GM23248 (cell line): ENCODE data around the gene PRKD1. TPM values are rescaled to one million over a fixed set of nuclear protein-coding genes. Genes with fewer than 3 reads are reported as not detected.

Experiments
- DNase-seq: peaks from one replicate; pipeline ENCODE4 v3.0.0-alpha.2; 2015
- H2AFZ ChIP-seq: fragments of 200-600 bp; sonication (generic); 2 replicates; pipeline ENCODE4 v1.6.1; 2016; ENCODE audit warnings: antibody characterized with exemption
- H3F3A ChIP-seq: fragments of 200-600 bp; sonication (generic); 2 replicates; pipeline ENCODE4 v1.6.1; 2016; ENCODE audit warnings: mild to moderate bottlenecking, antibody characterized with exemption, mixed run types; ENCODE audit not compliant: insufficient read depth
- H3K27ac ChIP-seq: fragments of 200-600 bp; sonication (generic); 2 replicates; pipeline ENCODE4 v1.5.1; 2016; ENCODE audit warnings: mild to moderate bottlenecking
- H3K27me3 ChIP-seq: fragments of 200-600 bp; sonication (generic); replicated peaks from 2 replicates; pipeline ENCODE4 v1.6.1; 2016; ENCODE audit warnings: mild to moderate bottlenecking; ENCODE audit not compliant: insufficient read depth
- H3K36me3 ChIP-seq: fragments of 200-600 bp; sonication (generic); 2 replicates; pipeline ENCODE4 v1.6.1; 2016; ENCODE audit warnings: low read depth, mild to moderate bottlenecking
- H3K4me1 ChIP-seq: fragments of 200-600 bp; sonication (generic); 2 replicates; pipeline ENCODE4 v1.6.1; 2016; ENCODE audit warnings: mild to moderate bottlenecking; ENCODE audit not compliant: insufficient read depth
- H3K4me2 ChIP-seq: fragments of 200-600 bp; sonication (generic); one replicate; pipeline ENCODE4 v1.6.1; 2016; ENCODE audit warnings: mild to moderate bottlenecking; ENCODE audit not compliant: unreplicated experiment
- H3K4me3 ChIP-seq: fragments of 200-600 bp; sonication (generic); 2 replicates; pipeline ENCODE4 v1.5.1; 2016; ENCODE audit warnings: mild to moderate bottlenecking
- H3K79me2 ChIP-seq: fragments of 200-600 bp; sonication (generic); 2 replicates; pipeline ENCODE4 v1.6.1; 2016; ENCODE audit warnings: mild to moderate bottlenecking; ENCODE audit not compliant: insufficient read depth
- H3K9ac ChIP-seq: fragments of 200-600 bp; sonication (generic); 2 replicates; pipeline ENCODE4 v1.6.1; 2016; ENCODE audit warnings: mild to moderate bottlenecking
- H3K9me2 ChIP-seq: fragments of 200-600 bp; sonication (generic); 2 replicates; pipeline ENCODE4 v1.6.1; 2016; ENCODE audit warnings: mixed run types, mild to moderate bottlenecking, moderate library complexity; ENCODE audit not compliant: insufficient read depth
- H3K9me3 ChIP-seq: fragments of 200-600 bp; sonication (generic); one replicate; pipeline ENCODE4 v1.6.1; 2017; ENCODE audit warnings: low read depth
- H4K20me1 ChIP-seq: fragments of 200-600 bp; sonication (generic); 2 replicates; pipeline ENCODE4 v1.6.0; 2016; ENCODE audit not compliant: insufficient read depth
- EZH2 ChIP-seq: fragments of 200-600 bp; sonication (generic); IDR thresholded peaks from 2 replicates; pipeline ENCODE4 v1.6.1; 2018; ENCODE audit warnings: antibody characterized with exemption, mild to moderate bottlenecking; ENCODE audit not compliant: insufficient read depth, poor library complexity, severe bottlenecking
- EZH2phosphoT487 ChIP-seq: fragments of 200-600 bp; sonication (generic); IDR thresholded peaks from 2 replicates; pipeline ENCODE4 v1.6.1; 2018; ENCODE audit warnings: antibody characterized with exemption, moderate library complexity, mild to moderate bottlenecking, low read depth; ENCODE audit not compliant: insufficient read depth
- WGBS, 2 experiments: methylation state at CpG; one replicate each; pipeline ENCODE4 v1.1.6; 2015 to 2017; ENCODE audit warnings: low lambda C conversion rate in 2 of 2, low coverage in 1 of 2; ENCODE audit errors: missing lambda C conversion rate in 2 of 2; 5-methylcytosine and 5-hydroxymethylcytosine counted together
- in situ Hi-C: fragments of 300-500 bp; cut with MboI; formaldehyde crosslinking; loops from 2 replicates; pipeline ENCODE4 v1.15.0; 2020
- polyA plus RNA-seq: library from polyadenylated mRNA; unstranded; fragments of >200 nt; fragmentation: Nextera tagmentation; extraction: Ambion mirVana; gene quantifications from 2 replicates; pipeline ENCODE4 v1.2.1, GENCODE V29; 2016
- total RNA-seq: library from RNA; depleted of rRNA; stranded (reverse); fragments of >200 nt; shearing (Covaris generic); gene quantifications from 2 replicates; pipeline ENCODE4 v1.2.3, GENCODE V29; 2014

The PRKD1 gene
- total and polyA plus RNA-seq, 2 experiments from 2014 or later: 24.2 to 30.7 TPM

- Histone ChIP-seq H3K36me3 (0 out of 2 replicates have a peak, but pooled peaks cover 3% of the 10 kb centered on the region), H3K4me2 (no peak overlapping the region), H3K9ac (no peak overlapping the region), H3F3A (peaks cover 7% of the 10 kb centered on the region; the same call in 1 of the 2 replicates), H3K9me3 (no peaks in the 10 kb centered on the region), H3K27ac (no peak overlapping the region), H3K27me3 (no peaks in the 10 kb centered on the region), H3K4me1 (peaks cover 10% of the 10 kb centered on the region), H4K20me1 (0 out of 2 replicates have a peak, but pooled peaks cover 7% of the 10 kb centered on the region), H3K79me2 (peaks cover 98% of the 10 kb centered on the region), H3K9me2 (no peaks in the 10 kb centered on the region), H2AFZ (no peak overlapping the region), H3K4me3 (no peak overlapping the region)
- no peak for DNase-seq
- 95 to 97% methylated on average over 3 of the region's 3 CpGs for WGBS, 2 experiments
- TF ChIP-seq EZH2: no peak
- TF ChIP-seq EZH2phosphoT487: no peak
- in situ Hi-C loops: no loop called here
Measured at GRCh38 chr14:29911810-29912209, 15.8 kb downstream of the PRKD1 start.

GRCh38 chr14:29908652-29909577 lies 18.7 kb downstream of the PRKD1 start:
- Histone ChIP-seq H3K4me3 (no peak overlapping the region), H3K27ac (no peak overlapping the region), H3K4me2 (no peak overlapping the region), H3K9ac (no peak overlapping the region), H3K4me1 (peaks cover 17% of the 10 kb centered on the region), H4K20me1 (0 out of 2 replicates have a peak, but pooled peaks cover 7% of the 10 kb centered on the region), H3K9me3 (no peaks in the 10 kb centered on the region), H3K27me3 (no peaks in the 10 kb centered on the region), H3F3A (peaks cover 7% of the 10 kb centered on the region; the same call in 1 of the 2 replicates), H3K36me3 (0 out of 2 replicates have a peak, but pooled peaks cover 3% of the 10 kb centered on the region), H3K79me2 (peaks cover 98% of the 10 kb centered on the region), H2AFZ (no peak overlapping the region), H3K9me2 (no peaks in the 10 kb centered on the region)
- 94 to 97% methylated on average over 20 to 24 of the region's 26 CpGs for WGBS, 2 experiments
- DNase-seq: no peak
- in situ Hi-C loops: no loop called here
- TF ChIP-seq EZH2phosphoT487: no peak
- no peak for TF ChIP-seq EZH2

- Histone ChIP-seq H3K9me2 (no peaks in the 10 kb centered on the region), H3K4me3 (no peak overlapping the region), H3K27ac (peak overlapping the region; percentile 8; the same call in 1 of the 2 replicates), H4K20me1 (no peaks in the 10 kb centered on the region; the same call in 1 of the 2 replicates), H3K36me3 (0 out of 2 replicates have a peak, but pooled peaks cover 3% of the 10 kb centered on the region), H3F3A (peaks cover 7% of the 10 kb centered on the region; the same call in 1 of the 2 replicates), H2AFZ (no peak overlapping the region), H3K9ac (no peak overlapping the region), H3K27me3 (no peaks in the 10 kb centered on the region), H3K79me2 (peaks cover 98% of the 10 kb centered on the region), H3K4me2 (peak overlapping the region; percentile 9), H3K9me3 (no peaks in the 10 kb centered on the region), H3K4me1 (peaks cover 17% of the 10 kb centered on the region)
- no peak for TF ChIP-seq EZH2
- TF ChIP-seq EZH2phosphoT487: no peak
- 96 to 97% methylated on average over 3 of the region's 3 CpGs for WGBS, 2 experiments
- DNase-seq: peak; percentile 70
- in situ Hi-C loops: no loop called here
Measured at GRCh38 chr14:29906256-29906870, 21.3 kb downstream of the PRKD1 start.

- 87 to 94% methylated on average over 7 of the region's 7 CpGs for WGBS, 2 experiments
- H3K9me2 ChIP-seq: peaks cover 5% of the 10 kb centered on the region; the same call in 1 of the 2 replicates
- peaks cover 98% of the 10 kb centered on the region for H3K79me2 ChIP-seq
- 0 out of 2 replicates have a peak, but pooled peaks cover 3% of the 10 kb centered on the region for H3K36me3 ChIP-seq
- no peaks in the 10 kb centered on the region for H3K9me3 ChIP-seq
- TF ChIP-seq EZH2 (no peak), EZH2phosphoT487 (no peak)
- H3K4me3 ChIP-seq: no peak overlapping the region
- H3K27ac ChIP-seq: no peak overlapping the region
- H3K4me2 ChIP-seq: no peak overlapping the region
- DNase-seq: no peak
- in situ Hi-C loops: no loop called here
- no peaks in the 10 kb centered on the region for H3K27me3 ChIP-seq
- peaks cover 17% of the 10 kb centered on the region for H3K4me1 ChIP-seq
- H3F3A ChIP-seq: peaks cover 7% of the 10 kb centered on the region; the same call in 1 of the 2 replicates
- no peak overlapping the region for H3K9ac ChIP-seq
- no peak overlapping the region for H2AFZ ChIP-seq
- H4K20me1 ChIP-seq: no peaks in the 10 kb centered on the region; the same call in 1 of the 2 replicates
Measured at GRCh38 chr14:29905543-29905942, 22.1 kb downstream of the PRKD1 start.
